Left renal pelvis (tissue), 4 donors: ENCODE data around the gene ZBTB34. TPM values are rescaled to one million over a fixed set of nuclear protein-coding genes. Genes with fewer than 3 reads are reported as not detected.

ENCODE experiments used
- DNase-seq, 4 donors: peaks; one replicate each; pipeline ENCODE4 v3.0.0-alpha.2; 2013; ENCODE audit warnings: low read depth in 4 of 4, low spot score in 3 of 4
- polyA plus RNA-seq, 4 donors: library from polyadenylated mRNA; unstranded; fragments of 120-200 nt; gene quantifications; one replicate each; pipeline ENCODE4 v1.2.1, GENCODE V29; 2013; ENCODE audit not compliant: insufficient read length in 4 of 4

Gene ZBTB34
- polyA plus RNA-seq, 4 donors, result 19.7 to 22.9 (median 20.9) TPM

- no peak for DNase-seq
These were observed 14.3 kb downstream of the ZBTB34 start for GRCh38 chr9:126874546-126875314.

- no peak for DNase-seq
These were observed 15.5 kb downstream of the ZBTB34 start for GRCh38 chr9:126875756-126876510.

GRCh38 chr9:126876531-126876930 is 16.1 kb downstream of the ZBTB34 start:
- DNase-seq, result no peak

- DNase-seq, result no peak
These were observed 17.0 kb downstream of the ZBTB34 start for GRCh38 chr9:126877418-126877817.

GRCh38 chr9:126879288-126879687 is 18.8 kb downstream of the ZBTB34 start:
- DNase-seq, result no peak

- no peak for DNase-seq
These were observed 19.9 kb downstream of the ZBTB34 start for GRCh38 chr9:126880226-126880946.

- no peak for DNase-seq
These were observed 20.5 kb downstream of the ZBTB34 start for GRCh38 chr9:126880947-126881332.

GRCh38 chr9:126882746-126883145 is 22.3 kb downstream of the ZBTB34 start:
- DNase-seq, result no peak

- DNase-seq, result no peak
These were observed 23.2 kb downstream of the ZBTB34 start for GRCh38 chr9:126883636-126884035.

GRCh38 chr9:126885131-126885641 is 24.7 kb downstream of the ZBTB34 start:
- no peak for DNase-seq

- DNase-seq, result no peak
These were observed 25.8 kb downstream of the ZBTB34 start for GRCh38 chr9:126886034-126886822.

- DNase-seq, result no peak
These were observed 26.5 kb downstream of the ZBTB34 start for GRCh38 chr9:126886897-126887296.

GRCh38 chr9:126891676-126892075 is 31.2 kb downstream of the ZBTB34 start:
- no peak for DNase-seq

- no peak for DNase-seq
These were observed 32.6 kb downstream of the ZBTB34 start for GRCh38 chr9:126893079-126893478.

GRCh38 chr9:126894052-126894603 is 33.7 kb downstream of the ZBTB34 start:
- no peak for DNase-seq

GRCh38 chr9:126902210-126902609 is 41.8 kb downstream of the ZBTB34 start:
- DNase-seq, result no peak

- DNase-seq, result no peak
These were observed 44.1 kb downstream of the ZBTB34 start for GRCh38 chr9:126904586-126904985.

- no peak for DNase-seq
These were observed 45.7 kb downstream of the ZBTB34 start for GRCh38 chr9:126906091-126906490.

GRCh38 chr9:126907058-126907457 is 46.6 kb downstream of the ZBTB34 start:
- DNase-seq, result no peak
